ENCODE results near the gene ZFP57.

DNA sequence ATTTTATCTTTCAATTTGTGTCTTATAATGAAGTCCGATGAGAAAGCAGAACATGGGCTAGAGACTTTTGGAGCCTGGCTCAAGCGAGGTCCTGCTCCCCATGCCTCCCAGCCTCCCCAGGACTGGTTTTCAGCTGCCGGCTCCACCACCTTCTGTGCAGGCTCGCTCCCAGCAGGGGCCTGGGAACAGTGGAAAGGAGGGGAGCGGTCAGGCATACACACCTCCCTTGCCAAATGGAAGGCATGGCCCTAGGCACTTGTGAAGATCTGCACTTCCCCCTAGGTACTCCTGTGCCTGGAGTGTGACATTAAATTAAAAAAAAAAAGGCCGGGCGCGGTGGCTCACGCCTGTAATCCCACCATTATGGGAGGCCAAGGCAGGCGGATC is 28.8 kb downstream of the ZFP57 start:
- TF ChIP-seq CTCF (IDR thresholded peaks at IDR 0.05) (no peak), POLR2A (IDR thresholded peaks at IDR 0.05) (no peak), EP300 (IDR thresholded peaks at IDR 0.05) (no peak)
